NK-92 (cell line): ENCODE results near the gene ARHGAP19.

ENCODE experiments used
- DNase-seq: peaks from one replicate; lab custom pipeline; 2025; ENCODE audit not compliant: unreplicated experiment; lab: John Stamatoyannopoulos, UW

ARHGAP19 gene

DNA sequence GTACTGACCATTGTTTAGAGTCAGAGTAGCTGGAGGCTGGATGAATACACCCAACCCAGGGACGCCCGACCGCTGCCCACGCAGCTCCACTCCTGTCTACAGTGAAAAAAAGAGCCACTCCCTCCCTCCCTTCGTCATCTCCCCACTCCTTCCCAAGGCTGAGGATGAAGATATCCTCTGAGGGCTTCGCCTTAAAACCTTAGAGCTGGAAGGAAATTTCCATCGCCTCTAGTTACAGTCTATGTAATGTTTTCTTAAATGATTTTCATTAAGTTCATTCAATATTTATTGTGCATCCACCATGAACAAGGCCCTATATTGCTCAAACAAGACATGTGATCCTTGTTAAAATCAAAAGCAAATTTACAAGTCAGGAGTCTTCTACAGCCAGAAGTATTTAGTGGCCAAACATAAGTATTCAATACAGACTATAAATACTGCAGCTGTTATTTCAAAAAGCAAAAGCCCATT is 95.4 kb downstream of the ARHGAP19 start:
- no peak for DNase-seq

DNA sequence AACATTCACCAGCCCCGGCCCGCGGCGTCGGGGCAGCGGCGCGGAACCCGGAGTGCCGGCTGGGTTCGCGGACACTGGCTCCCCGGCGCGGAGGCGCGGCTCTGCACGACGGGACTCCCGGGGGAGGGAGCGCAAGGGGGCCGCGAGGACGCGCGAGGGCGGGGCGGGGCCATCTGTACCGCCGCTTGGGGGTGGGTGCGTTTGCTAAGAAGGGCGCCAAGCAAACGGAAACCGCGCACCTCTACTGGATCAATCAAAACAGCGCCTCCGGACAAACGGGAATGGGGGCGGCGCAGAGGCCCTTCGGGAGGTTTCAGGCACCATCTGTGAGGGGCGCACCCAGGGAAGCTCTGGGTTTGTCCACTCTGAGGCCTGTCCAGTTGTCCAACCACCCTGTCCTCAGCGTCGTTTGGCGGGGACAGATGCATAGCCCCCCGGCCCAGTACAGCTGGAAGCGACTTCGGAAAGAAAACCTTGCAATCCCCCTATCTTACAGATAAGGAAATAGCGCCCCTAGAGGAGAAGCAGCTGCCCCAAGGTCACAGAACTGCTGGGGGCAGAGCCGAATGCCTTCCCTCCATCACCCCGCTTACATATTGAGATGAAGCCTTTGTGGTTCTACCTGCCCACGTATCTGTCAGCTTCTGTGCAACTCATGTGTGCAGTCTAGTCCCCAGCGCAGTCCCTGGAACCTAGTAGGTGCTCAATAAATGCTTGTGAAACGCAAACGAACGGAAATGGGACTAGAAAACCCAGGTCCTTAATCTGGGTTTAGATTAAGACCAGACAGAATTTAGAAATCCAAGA is 96.0 kb downstream of the ARHGAP19 start:
- DNase-seq, result no peak

DNA sequence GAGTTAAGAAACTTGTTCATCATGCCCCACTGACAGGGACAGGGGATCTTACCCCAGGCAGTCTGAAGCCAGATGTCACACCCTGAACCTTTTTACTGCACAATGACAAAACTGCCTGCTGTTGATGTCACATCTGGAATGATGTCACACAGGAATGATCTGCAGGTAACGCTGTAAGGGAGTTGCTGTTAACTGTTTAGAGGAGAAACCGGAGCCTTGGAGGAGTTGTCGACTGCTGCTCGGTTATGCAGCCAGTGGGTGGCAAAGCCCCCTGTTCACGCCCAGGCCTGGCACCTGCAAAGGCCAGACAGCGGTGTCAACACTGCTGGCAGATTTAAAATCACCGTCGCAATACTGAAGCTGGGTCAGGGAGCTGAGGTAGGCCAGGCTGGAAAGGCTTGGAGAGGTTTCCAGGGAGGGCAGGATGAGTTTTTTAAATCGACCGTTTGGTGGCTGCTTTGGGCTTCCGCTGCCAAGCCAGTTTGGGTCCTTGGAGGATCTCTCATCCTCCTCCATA is 96.7 kb downstream of the ARHGAP19 start:
- no peak for DNase-seq

DNA sequence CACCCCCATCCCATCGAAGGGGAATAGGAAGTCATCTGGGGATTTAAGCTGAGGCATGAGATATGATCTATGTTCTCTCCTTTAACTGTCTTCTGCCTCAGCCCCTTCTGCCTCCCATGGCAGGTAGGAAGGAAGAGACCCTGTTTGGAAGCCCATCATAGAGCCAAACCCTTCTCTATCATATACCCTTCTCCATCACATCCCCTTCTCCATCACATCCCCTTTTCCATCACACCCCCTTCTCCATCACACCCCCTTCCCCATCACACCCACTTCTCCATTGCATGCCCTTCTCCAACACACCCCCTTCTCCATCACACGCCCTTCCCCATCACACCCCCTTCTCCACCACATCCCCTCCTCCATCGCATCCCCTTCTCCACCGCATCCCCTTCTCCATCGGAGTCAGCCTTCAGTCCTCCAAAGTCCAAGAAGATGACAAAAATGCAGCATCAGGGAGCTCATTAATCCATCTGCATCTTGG is 99.4 kb downstream of the ARHGAP19 start:
- DNase-seq, result no peak

DNA sequence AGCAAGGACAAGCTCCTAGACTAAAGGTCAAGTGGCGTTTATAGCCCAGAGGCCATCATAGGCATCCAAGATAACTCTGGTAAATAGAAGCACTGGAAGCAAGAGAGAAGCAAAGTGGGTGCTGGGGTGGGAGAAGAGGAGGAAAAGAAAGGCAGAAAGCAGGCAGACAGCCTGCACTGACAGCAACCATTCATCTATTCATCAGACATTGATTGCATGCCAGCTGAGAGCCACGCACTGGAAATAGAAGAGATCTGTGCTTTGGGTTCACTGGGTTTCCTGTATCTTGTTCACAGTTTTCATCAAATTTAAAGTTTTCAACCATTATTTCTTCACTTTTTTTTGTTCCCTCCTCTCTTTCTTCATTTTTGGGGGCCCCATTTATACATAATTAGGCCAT is 102.0 kb downstream of the ARHGAP19 start:
- DNase-seq, result no peak

DNA sequence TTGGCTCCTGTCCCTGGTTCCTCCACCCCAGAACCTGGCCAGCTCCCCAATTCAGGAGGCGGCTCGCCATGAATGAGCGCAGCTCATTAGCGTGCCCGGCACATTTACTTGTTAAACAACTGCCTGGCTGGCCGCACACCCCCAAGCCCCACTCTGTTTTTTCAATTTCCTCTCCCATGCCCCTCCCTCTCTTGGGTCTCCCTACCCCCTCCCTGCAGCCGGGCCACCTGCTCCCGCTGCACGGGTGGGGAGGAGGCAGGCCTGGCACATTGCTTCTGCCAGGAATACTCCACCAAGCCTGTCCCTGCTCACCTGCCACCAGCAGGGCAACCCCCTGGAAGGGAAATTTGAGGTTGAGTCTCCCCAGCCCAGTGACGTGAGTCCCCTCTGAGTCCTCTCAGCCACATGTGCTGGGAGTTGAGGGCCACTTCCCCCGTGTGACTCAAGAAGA is 104.2 kb downstream of the ARHGAP19 start:
- no peak for DNase-seq

DNA sequence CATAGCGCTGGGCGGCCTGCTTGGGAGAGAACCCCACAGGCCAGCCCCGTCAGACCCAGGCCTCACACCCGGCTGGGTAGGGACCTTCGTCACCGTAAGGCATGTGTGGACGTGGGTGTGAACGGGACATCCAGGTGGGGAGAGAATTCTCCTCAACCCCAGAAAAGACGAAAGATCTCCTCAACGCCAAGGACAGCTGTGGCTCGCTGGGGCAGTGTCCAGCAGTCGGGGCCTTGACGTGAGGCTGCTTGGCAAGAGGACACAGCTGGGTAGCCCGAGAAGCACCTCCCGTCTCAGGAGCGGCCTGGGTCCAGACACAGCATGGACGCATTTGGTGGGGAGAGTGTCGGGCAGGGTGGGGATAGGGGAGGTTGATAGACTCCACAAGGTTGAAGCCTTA is 105.5 kb downstream of the ARHGAP19 start:
- DNase-seq, result no peak

DNA sequence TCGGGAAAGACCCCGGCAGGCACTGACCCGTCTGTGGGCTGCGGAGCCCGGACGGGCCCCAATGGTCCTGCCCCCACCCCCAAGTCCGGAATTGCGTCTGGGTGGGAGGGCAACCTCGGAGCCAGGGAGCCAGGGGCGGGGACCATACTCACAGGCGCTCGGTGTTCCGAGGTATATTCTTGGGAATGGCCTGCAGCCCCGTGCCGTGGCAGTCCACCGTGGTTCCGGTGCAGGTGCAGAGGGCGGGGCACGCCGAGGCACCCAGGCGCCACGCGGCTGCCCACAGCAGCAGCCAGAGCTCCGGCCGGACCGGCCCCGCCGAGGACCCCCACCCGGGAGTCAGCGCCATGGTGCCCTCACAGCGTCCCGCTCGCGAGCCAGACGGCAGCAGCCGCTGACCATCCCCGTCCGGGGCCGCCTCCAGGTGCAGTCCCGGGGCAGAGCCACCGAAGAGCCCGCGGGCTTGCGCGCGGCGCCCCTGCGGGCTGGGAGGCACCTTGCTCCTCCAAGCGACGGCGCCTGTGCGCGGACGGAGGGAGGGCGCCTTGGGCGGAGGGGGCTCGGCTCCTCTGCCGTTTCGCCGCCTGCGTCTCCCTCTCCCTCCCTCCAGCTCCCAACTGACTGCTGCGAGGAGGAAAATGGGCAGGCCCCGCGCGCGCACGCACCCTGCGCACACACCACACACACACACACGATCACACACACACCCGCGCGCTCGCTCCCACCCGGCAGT is 106.9 kb downstream of the ARHGAP19 start, which contains the start of gene SLIT1:
TSS of gene SLIT1 (minus strand) at position 634 of the 733 bp plus-strand sequence. CDS start at position 349, 285 bp downstream.
- DNase-seq, result no peak

DNA sequence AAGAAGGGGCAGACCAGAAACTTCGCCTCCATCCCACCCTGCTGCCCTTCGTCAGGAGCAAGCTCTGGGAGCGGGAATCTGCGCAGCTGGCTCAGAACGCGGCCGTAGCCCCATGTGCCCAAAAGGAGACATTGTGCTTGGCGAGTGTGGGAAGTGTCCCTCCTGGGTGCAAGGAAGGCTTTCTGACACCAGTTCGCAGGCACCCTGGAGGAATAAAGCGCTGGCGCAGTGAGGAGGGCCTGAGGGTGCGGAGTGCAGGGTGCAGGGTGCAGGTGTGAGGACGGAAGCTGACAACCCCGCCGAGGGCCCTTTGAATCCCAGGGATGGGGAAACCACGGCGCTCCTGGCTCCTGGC is 107.5 kb downstream of the ARHGAP19 start:
- DNase-seq, result no peak

DNA sequence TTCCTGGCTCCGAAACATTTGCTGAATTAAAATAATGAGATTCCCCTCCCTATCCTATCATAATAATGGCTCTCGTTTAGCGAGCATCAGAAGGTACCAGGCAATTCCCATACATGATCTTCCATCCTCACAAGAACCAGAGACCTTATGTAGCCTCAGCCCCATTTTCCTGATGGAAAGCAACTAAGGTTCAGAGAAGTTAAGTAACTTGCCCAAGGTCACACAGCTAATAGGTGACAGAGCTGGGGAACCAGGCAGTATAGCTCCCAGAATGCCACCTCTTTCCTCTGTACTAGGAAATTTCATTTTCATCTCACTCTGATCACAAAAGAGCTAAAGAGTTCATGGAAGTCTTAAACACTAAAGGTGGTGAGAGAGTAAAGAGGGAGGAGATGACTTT is 109.1 kb downstream of the ARHGAP19 start:
- no peak for DNase-seq

DNA sequence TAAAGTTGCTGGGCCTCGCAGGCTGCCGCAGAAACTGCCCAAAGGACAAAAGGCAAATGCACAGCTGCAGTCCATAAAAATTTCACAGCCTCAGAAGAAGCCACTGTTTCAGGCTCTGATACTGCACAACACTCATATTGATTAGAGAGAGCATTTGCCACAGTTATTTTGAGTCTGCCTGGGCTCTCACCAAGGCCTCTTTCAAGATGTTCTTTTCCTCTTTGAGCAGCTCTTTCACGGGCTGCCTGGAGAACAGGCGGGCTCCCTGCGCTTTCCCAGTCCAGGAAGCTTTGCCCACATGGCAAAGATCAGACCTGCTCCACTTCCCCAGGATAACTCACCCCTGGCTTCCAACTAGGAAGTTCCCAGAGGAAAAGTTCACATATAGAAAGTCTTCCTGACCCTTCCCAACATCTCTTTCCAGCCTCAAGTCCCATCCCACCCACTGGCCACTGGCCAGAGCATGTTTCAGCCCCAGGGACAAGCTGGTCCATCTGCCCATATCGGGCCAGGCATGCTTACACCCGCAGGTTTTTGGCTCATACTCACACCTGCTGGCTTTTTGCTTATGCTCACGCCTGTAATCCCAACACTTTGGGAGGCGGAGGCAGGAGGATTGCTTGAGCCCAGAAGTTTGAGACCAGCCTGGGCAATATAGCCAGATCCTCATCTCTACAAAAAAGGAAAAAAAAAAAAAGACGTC is 110.0 kb downstream of the ARHGAP19 start:
- DNase-seq, result no peak

DNA sequence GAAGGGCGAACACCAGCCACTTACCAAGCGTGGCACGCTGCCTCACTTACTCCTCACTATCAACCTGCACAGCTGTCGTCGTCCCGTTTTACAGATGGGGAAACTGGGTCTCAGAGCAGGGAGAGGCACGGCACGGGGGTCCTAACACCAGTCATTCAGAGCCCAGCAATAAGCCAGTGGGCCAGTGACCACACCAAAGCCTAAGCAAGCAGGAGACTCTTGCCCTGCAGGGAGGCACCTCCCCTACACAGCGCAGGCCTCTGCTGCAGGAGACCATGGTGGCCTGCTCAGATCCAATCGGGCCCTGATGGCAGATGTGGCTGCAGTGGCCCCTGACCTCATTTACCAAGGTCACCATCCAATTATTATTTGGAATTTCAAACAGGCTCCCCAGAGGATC is 111.5 kb downstream of the ARHGAP19 start:
- no peak for DNase-seq

DNA sequence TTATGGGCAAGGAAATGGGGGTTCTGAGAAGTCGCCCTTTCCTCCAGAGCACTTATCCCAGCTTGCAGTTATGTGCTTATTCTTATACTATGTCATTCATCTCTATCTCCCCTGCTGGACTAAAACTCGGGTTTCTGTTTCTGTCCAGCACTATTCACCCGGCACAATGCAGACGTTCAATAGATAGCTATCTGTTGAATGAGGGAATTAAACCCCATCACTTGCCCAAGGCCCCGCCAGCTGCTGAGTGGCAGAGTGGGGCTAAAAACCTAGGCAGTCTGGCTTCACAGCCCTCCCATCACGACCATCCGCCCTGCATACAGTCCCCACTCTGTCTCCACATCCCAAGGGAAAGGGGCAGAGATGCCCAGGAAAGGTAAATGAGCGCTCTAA is 112.1 kb downstream of the ARHGAP19 start:
- DNase-seq, result no peak

DNA sequence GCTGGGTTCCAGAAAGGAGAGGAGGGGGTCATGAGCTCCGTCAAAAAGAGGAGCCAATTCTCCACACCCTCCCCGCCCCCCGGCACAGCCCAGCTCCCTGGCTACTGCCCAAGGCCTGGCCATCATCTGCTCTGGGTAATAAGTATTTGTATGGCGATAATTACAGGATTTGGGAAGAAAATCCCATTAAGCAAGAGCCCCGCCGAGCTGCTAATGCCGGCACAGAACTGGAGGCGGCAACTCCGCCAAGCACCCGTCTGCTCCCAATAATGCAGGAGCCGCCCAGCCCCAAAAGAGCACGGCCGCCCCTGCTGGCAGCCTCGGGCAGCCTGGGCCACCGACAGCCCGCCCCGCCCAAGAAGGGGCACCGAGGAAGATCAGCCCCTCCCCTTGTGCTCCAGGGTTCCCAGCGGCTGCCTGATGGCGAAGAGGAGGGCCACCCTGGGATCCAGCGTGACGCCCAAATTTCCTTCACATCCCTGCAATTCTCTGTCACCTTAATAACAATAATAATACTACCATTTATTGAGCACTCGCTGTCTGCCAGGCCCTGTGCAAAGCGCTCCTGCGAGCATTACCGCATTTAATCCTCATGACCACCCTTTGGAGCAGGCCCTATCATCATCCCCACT is 112.6 kb downstream of the ARHGAP19 start:
- no peak for DNase-seq

DNA sequence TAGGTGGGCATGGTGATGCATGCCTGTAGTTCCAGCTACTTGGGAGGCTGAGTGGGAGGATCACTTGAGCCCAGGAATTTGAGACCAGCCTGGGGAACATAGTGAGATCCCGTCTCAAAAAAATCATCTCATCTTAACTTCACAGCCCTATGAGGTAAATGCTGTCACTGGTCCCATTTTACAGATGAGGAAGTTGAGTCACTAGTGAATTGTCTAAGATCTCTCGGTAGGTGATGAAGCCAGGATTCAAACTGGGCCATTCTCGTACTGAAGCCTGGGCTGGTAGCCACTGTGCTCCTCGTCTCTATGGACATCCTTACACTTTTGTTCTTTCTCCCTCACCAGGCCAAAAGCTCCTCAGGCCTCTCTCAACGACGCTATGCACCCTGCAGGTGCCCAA is 113.1 kb downstream of the ARHGAP19 start:
- no peak for DNase-seq

DNA sequence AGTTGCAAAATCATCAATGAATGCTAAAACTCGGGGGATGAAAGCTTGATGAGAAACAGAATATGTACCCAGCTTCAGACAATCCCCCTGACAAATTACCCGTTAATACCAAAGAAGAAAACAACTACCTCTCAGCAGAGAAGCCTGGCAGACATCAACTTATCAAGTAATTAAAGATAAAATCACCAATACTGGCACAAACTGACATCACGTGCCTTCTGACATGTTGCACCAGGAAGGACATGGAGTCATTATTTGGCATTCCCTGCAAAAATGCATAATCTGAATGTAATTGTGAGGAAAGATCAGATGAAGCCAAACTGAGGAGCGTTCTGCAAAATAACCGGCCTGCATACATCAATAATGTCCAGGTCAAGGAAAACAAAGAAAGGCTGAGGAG is 114.4 kb downstream of the ARHGAP19 start:
- DNase-seq, result no peak

DNA sequence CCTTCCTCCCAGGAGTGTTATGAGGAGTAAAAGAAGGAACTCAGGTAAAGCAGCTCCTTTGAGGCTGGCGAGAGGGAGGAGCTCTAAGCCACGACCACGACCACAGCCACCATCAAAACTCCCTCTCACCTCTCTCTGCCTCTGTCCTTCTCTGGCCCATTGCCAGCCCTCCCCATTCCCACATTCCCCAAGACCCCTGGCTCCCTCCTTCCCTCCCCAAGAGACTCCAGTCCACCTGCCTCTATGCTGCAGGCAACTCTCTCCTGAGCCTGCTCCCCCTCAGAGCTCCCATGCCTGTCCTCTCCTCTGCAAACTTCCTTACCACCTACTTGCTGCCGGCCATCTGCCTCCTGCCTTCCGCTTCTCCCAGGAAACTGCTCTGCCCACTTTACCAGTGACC is 116.2 kb downstream of the ARHGAP19 start:
- DNase-seq, result no peak

DNA sequence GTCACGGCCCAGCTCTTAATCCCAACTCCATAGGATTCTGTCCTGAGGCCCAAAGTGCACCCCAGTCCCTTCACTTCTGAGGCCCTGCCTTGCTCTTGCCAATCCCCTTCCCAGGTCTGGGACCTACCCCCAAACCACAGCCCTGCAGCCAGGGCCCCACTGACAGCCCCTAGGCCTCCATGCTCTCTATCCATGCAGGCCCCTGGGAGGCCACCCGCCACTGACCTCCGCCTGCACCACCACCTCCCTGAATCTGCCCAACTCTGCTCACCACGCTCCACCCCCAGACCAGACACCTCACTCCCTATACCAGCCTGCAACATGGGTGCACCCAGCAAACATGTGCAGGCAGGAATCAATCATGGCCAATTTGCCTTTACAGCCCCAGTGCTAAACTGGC is 116.9 kb downstream of the ARHGAP19 start:
- no peak for DNase-seq

DNA sequence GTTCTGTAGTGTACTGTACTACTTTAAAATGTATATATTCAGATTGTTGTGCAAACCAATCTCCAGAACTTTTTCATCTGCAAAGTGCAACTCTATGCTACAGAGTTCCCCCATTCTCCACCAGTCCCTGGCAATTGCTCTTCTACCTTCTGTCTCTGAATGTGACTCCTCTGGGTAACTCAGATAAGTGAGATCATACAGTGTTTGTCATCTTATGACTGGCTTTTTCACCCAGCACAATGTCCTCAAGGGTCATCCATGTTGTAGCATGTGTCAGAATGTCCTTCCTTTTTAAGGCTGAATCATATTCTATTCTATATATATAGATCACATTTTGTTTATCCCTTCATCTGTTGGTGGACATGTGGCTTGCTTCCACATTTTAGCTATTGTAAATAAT is 117.5 kb downstream of the ARHGAP19 start:
- no peak for DNase-seq

DNA sequence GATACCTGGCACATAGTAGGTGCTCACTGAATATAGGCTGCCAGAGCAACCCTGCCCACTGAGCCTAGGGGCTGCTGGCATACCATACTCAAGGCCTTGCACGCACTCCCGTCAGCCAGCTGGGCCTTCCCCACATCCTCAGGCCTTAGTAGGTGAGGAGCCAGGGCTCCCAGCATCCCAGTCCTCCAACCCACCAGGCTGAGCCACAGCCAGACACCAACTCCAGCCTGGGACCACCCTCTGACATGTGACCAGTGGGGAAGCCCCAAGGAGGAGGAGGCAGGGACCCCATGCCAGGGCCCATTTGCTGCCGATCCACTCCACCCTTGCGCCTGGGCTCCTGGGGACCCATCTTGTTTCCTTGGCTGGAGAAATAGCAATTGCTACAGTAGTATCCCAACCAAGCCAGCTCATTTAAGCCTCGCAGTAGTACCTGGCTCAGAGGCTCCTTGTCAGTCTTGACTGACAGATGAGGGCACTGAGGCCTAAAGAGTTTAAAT is 118.1 kb downstream of the ARHGAP19 start:
- DNase-seq, result no peak

DNA sequence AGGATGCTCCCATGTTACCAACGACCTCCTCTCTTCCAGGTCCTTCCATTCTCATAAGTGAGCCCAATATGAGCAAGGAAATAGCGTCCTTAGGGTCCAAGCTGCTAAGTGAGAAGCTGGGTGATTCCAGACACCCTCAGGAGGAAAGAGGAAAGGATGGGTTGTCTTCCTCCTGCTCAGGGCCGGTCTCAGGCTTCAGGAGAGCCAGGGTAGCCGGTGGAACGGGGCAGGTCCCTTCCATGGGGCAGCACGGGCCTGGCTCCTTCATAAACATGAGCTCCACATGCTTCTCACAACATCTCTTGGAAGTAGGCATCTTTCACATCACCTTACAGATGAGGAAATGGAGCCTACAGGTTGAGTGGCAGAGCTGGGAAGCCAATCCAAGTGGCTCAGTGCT is 119.4 kb downstream of the ARHGAP19 start:
- DNase-seq, result no peak
